ENCODE data around the gene FBLN5. TPM values are rescaled to one million over a fixed set of nuclear protein-coding genes. Genes with fewer than 3 reads are reported as not detected.

The FBLN5 gene
- total RNA-seq, 1 experiment from 2014 or later = 3.3 TPM

GRCh38 chr14:91934554-91935285 lies 12.8 kb downstream of the FBLN5 start:
- Histone ChIP-seq H3K36me3 (ENCODE audit: control insufficient read depth in 1 of 2, insufficient read depth in 2 of 2, low read length in 2 of 2) (no peaks in the 10 kb centered on the region), H3K4me3 (replicated peaks in 1 of 2; ENCODE audit: low read depth in 1 of 2, low read length in 2 of 2) (no peak overlapping the region), H3K4me1 (ENCODE audit: control insufficient read depth in 1 of 2, insufficient read depth in 2 of 2, low read length in 2 of 2) (no peaks in the 10 kb centered on the region), H2AFZ (ENCODE audit: low read depth, low read length, poor library complexity, severe bottlenecking) (no peak overlapping the region), H3K4me2 (ENCODE audit: low read length) (no peak overlapping the region), H3K9me3 (ENCODE audit: control insufficient read depth in 1 of 2, insufficient read depth in 1 of 2, low read depth in 1 of 2, low read length in 2 of 2) (no peaks in the 10 kb centered on the region), H3K27ac (ENCODE audit: low read depth, low read length) (no peak overlapping the region), H3K79me2 (ENCODE audit: insufficient read depth, low read length) (no peaks in the 10 kb centered on the region), H4K20me1 (ENCODE audit: insufficient read depth) (no peaks in the 10 kb centered on the region), H3K9ac (ENCODE audit: low read length) (no peak overlapping the region), H3K27me3 (ENCODE audit: insufficient read depth, low read length) (no peaks in the 10 kb centered on the region), H3K9me2 (ENCODE audit: insufficient read depth) (no peaks in the 10 kb centered on the region)
- ATAC-seq (no peak), DNase-seq (ENCODE audit: low read depth, low spot score) (no peak)
- POLR2A ChIA-PET = no interaction called here
- intact Hi-C loops (cut with micrococcal nuclease) = no loop called here
- TF ChIP-seq ZNF274 (IDR thresholded peaks at IDR 0.05; ENCODE audit: low read depth, low read length) (no peak), POLR2AphosphoS5 (IDR thresholded peaks at IDR 0.05; ENCODE audit: low read depth, low read length) (no peak), JUND (IDR thresholded peaks at IDR 0.05) (no peak), CEBPB (IDR thresholded peaks at IDR 0.05; ENCODE audit: low read depth) (no peak), YY1 (IDR thresholded peaks at IDR 0.05; ENCODE audit: extremely low read depth, insufficient replicate concordance, low read depth, low read length) (no peak), FOSL1 (IDR thresholded peaks at IDR 0.05; ENCODE audit: low read depth) (no peak), CBX3 (IDR thresholded peaks at IDR 0.05; ENCODE audit: low read depth) (no peak), SP1 (IDR thresholded peaks at IDR 0.05; ENCODE audit: low read depth) (no peak), REST (IDR thresholded peaks at IDR 0.05; ENCODE audit: low read depth) (no peak), EZH2phosphoT487 (IDR thresholded peaks at IDR 0.05; ENCODE audit: borderline replicate concordance) (no peak), ZFX (IDR thresholded peaks at IDR 0.05) (no peak), MAX (IDR thresholded peaks at IDR 0.05) (no peak)
- TF ChIP-seq, protein P1, sequence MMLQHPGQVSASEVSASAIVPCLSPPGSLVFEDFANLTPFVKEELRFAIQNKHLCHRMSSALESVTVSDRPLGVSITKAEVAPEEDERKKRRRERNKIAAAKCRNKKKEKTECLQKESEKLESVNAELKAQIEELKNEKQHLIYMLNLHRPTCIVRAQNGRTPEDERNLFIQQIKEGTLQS (IDR thresholded peaks at IDR 0.05) = no peak
- TF ChIP-seq, protein P2, sequence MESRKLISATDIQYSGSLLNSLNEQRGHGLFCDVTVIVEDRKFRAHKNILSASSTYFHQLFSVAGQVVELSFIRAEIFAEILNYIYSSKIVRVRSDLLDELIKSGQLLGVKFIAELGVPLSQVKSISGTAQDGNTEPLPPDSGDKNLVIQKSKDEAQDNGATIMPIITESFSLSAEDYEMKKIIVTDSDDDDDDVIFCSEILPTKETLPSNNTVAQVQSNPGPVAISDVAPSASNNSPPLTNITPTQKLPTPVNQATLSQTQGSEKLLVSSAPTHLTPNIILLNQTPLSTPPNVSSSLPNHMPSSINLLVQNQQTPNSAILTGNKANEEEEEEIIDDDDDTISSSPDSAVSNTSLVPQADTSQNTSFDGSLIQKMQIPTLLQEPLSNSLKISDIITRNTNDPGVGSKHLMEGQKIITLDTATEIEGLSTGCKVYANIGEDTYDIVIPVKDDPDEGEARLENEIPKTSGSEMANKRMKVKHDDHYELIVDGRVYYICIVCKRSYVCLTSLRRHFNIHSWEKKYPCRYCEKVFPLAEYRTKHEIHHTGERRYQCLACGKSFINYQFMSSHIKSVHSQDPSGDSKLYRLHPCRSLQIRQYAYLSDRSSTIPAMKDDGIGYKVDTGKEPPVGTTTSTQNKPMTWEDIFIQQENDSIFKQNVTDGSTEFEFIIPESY (IDR thresholded peaks at IDR 0.05; ENCODE audit: extremely low read depth, insufficient replicate concordance, low read length) = no peak
- RAD21 ChIA-PET (ENCODE audit: low non-redundant PET in 1 of 2, low total read pairs in 2 of 2, uncharacterized antibody in 2 of 2, unreplicated experiment in 2 of 2) = no interaction called here
- BruUV-seq (replicated peaks) = no TSS peak
- CTCF ChIA-PET = no interaction called here
